Trophoblast cell (in vitro differentiated cells and primary cell): ENCODE results near the gene COL25A1.

Experiments
- DNase-seq, 2 donors: peaks; one replicate each; pipeline ENCODE4 v3.0.0-alpha.2; 2016
- H2AFZ ChIP-seq: 2 replicates; pipeline ENCODE4 v1.6.1; 2013; ENCODE audit warnings: low read length, moderate library complexity, mild to moderate bottlenecking; ENCODE audit not compliant: insufficient read depth, poor library complexity
- H2AK5ac ChIP-seq: 2 replicates; pipeline ENCODE4 v1.6.1; 2013; ENCODE audit warnings: mild to moderate bottlenecking, low read length
- H2BK120ac ChIP-seq: 2 replicates; pipeline ENCODE4 v1.6.1; 2013; ENCODE audit warnings: low read length, mild to moderate bottlenecking, moderate library complexity; ENCODE audit not compliant: insufficient read depth, poor library complexity
- H2BK12ac ChIP-seq: 2 replicates; pipeline ENCODE4 v1.6.1; 2013; ENCODE audit warnings: mild to moderate bottlenecking, low read length, moderate library complexity
- H2BK5ac ChIP-seq: 2 replicates; pipeline ENCODE4 v1.6.1; 2013; ENCODE audit warnings: low read length, low read depth, moderate library complexity, mild to moderate bottlenecking; ENCODE audit not compliant: poor library complexity
- H3K14ac ChIP-seq: 2 replicates; pipeline ENCODE4 v1.6.1; 2013; ENCODE audit warnings: mild to moderate bottlenecking, low read length
- H3K18ac ChIP-seq: 2 replicates; pipeline ENCODE4 v1.6.1; 2013; ENCODE audit warnings: mild to moderate bottlenecking, low read length
- H3K23ac ChIP-seq: 2 replicates; pipeline ENCODE4 v1.6.1; 2013; ENCODE audit warnings: low read length
- H3K27ac ChIP-seq: 2 replicates; pipeline ENCODE4 v1.5.1; 2013; ENCODE audit warnings: low read depth, mild to moderate bottlenecking, inconsistent platforms, low read length, moderate library complexity
- H3K27me3 ChIP-seq: 2 replicates; pipeline ENCODE4 v1.6.1; 2013; ENCODE audit warnings: inconsistent platforms, mild to moderate bottlenecking, low read length, moderate library complexity; ENCODE audit not compliant: insufficient read depth
- H3K36me3 ChIP-seq, 2 experiments: 1 replicate in 1 of 2; 2 replicates in 1 of 2; pipeline ENCODE4 v1.6.1; 2013; ENCODE audit warnings: low read length in 2 of 2, mild to moderate bottlenecking in 2 of 2, moderate library complexity in 1 of 2; ENCODE audit not compliant: insufficient read depth in 2 of 2, control insufficient read depth in 1 of 2
- H3K4ac ChIP-seq: 2 replicates; pipeline ENCODE4 v1.6.1; 2013; ENCODE audit warnings: low read depth, mild to moderate bottlenecking, low read length, moderate library complexity
- H3K4me1 ChIP-seq, 2 experiments: 1 replicate in 1 of 2; 2 replicates in 1 of 2; pipeline ENCODE4 v1.6.1; 2013; ENCODE audit warnings: low read length in 2 of 2, mild to moderate bottlenecking in 2 of 2, moderate library complexity in 1 of 2; ENCODE audit not compliant: insufficient read depth in 2 of 2, control insufficient read depth in 1 of 2
- H3K4me2 ChIP-seq: 2 replicates; pipeline ENCODE4 v1.6.1; 2013; ENCODE audit warnings: inconsistent platforms, mild to moderate bottlenecking, low read length, moderate library complexity
- H3K4me3 ChIP-seq: 2 replicates; pipeline ENCODE4 v1.5.1; 2013; ENCODE audit warnings: mild to moderate bottlenecking, low read depth, low read length, inconsistent platforms
- H3K79me1 ChIP-seq: one replicate; pipeline ENCODE4 v1.6.1; 2013; ENCODE audit warnings: low read length
- H3K79me2 ChIP-seq: 2 replicates; pipeline ENCODE4 v1.6.1; 2013; ENCODE audit warnings: low read length, mild to moderate bottlenecking; ENCODE audit not compliant: control insufficient read depth, insufficient read depth, poor library complexity
- H3K9ac ChIP-seq: 2 replicates; pipeline ENCODE4 v1.6.1; 2013; ENCODE audit warnings: mild to moderate bottlenecking, low read length
- H3K9me3 ChIP-seq: 2 replicates; pipeline ENCODE4 v1.6.1; 2013; ENCODE audit warnings: low read depth, mild to moderate bottlenecking, control low read depth, inconsistent platforms, low read length; ENCODE audit not compliant: insufficient read depth
- H4K12ac ChIP-seq: 2 replicates; pipeline ENCODE4 v1.6.1; 2013; ENCODE audit warnings: low read depth, mild to moderate bottlenecking, low read length, moderate library complexity
- H4K8ac ChIP-seq: 2 replicates; pipeline ENCODE4 v1.6.1; 2013; ENCODE audit warnings: low read depth, mild to moderate bottlenecking, low read length, moderate library complexity
- H4K91ac ChIP-seq: one replicate; pipeline ENCODE4 v1.6.1; 2013; ENCODE audit warnings: low read depth, mild to moderate bottlenecking, low read length, moderate library complexity
- WGBS: extraction: QIAGEN DNeasy Blood & Tissue Kit; methylation state at CpG from one replicate; pipeline ENCODE4 v1.1.7; 2013; ENCODE audit warnings: missing lambda C conversion rate; ENCODE audit not compliant: insufficient read length, insufficient coverage; ENCODE audit errors: extremely low coverage; 5-methylcytosine and 5-hydroxymethylcytosine counted together

The COL25A1 gene

GRCh38 chr4:108850219-108850649, 452.2 kb downstream of the COL25A1 start:
- Histone ChIP-seq H3K4me2 (no peak overlapping the region), H3K9ac (no peak overlapping the region), H4K91ac (no peak overlapping the region), H3K4me1 (no peaks in the 10 kb centered on the region), H4K12ac (no peak overlapping the region), H3K14ac (no peak overlapping the region), H3K18ac (no peak overlapping the region), H2BK5ac (no peak overlapping the region), H3K4me3 (no peak overlapping the region), H3K27ac (no peak overlapping the region), H2AK5ac (no peak overlapping the region), H3K4ac (no peak overlapping the region), H3K79me2 (no peaks in the 10 kb centered on the region), H2AFZ (no peak overlapping the region), H3K23ac (no peak overlapping the region), H3K36me3 (no peaks in the 10 kb centered on the region), H2BK120ac (no peak overlapping the region), H2BK12ac (no peak overlapping the region), H3K79me1 (no peaks in the 10 kb centered on the region), H3K27me3 (no peaks in the 10 kb centered on the region), H4K8ac (no peak overlapping the region), H3K9me3 (no peaks in the 10 kb centered on the region)
- no peak for DNase-seq
- WGBS, result no CpG with 5 or more reads among the region's 1 CpG

- no peak overlapping the region for H3K4ac ChIP-seq
- no peak overlapping the region for H2BK12ac ChIP-seq
- no peak overlapping the region for H2BK5ac ChIP-seq
- no peak overlapping the region for H3K14ac ChIP-seq
- no peaks in the 10 kb centered on the region for H3K4me1 ChIP-seq
- H4K8ac ChIP-seq, result no peak overlapping the region
- H4K12ac ChIP-seq, result no peak overlapping the region
- H3K79me1 ChIP-seq, result no peaks in the 10 kb centered on the region
- no peak overlapping the region for H3K18ac ChIP-seq
- no peaks in the 10 kb centered on the region for H3K9me3 ChIP-seq
- H3K4me3 ChIP-seq, result no peak overlapping the region
- no peak overlapping the region for H3K27ac ChIP-seq
- no peak overlapping the region for H2AFZ ChIP-seq
- H3K4me2 ChIP-seq, result no peak overlapping the region
- H2BK120ac ChIP-seq, result no peak overlapping the region
- no peak overlapping the region for H3K23ac ChIP-seq
- no CpG with 5 or more reads among the region's 3 CpGs for WGBS
- H3K9ac ChIP-seq, result no peak overlapping the region
- no peak overlapping the region for H4K91ac ChIP-seq
- no peaks in the 10 kb centered on the region for H3K27me3 ChIP-seq
- H3K79me2 ChIP-seq, result no peaks in the 10 kb centered on the region
- H2AK5ac ChIP-seq, result no peak overlapping the region
- no peak for DNase-seq
- no peaks in the 10 kb centered on the region for H3K36me3 ChIP-seq
These were observed 452.8 kb downstream of the COL25A1 start for GRCh38 chr4:108849611-108850168.

GRCh38 chr4:108846568-108846967, 455.9 kb downstream of the COL25A1 start:
- Histone ChIP-seq H4K8ac (no peak overlapping the region), H2AK5ac (no peak overlapping the region), H3K27ac (no peak overlapping the region), H3K9ac (no peak overlapping the region), H3K36me3 (no peaks in the 10 kb centered on the region), H4K12ac (no peak overlapping the region), H4K91ac (no peak overlapping the region), H2BK120ac (no peak overlapping the region), H3K27me3 (no peaks in the 10 kb centered on the region), H2BK12ac (no peak overlapping the region), H3K18ac (no peak overlapping the region), H3K79me1 (no peaks in the 10 kb centered on the region), H3K9me3 (no peaks in the 10 kb centered on the region), H3K4me2 (no peak overlapping the region), H3K4me3 (no peak overlapping the region), H3K23ac (no peak overlapping the region), H3K4me1 (no peaks in the 10 kb centered on the region), H3K79me2 (no peaks in the 10 kb centered on the region), H2AFZ (no peak overlapping the region), H2BK5ac (no peak overlapping the region), H3K14ac (no peak overlapping the region), H3K4ac (no peak overlapping the region)
- WGBS, result no CpG with 5 or more reads among the region's 2 CpGs
- DNase-seq, result no peak

GRCh38 chr4:108840426-108840975, 462.0 kb downstream of the COL25A1 start:
- no peak overlapping the region for H3K4me2 ChIP-seq
- H4K12ac ChIP-seq, result no peak overlapping the region
- H3K4me1 ChIP-seq, result no peaks in the 10 kb centered on the region
- H3K36me3 ChIP-seq, result no peaks in the 10 kb centered on the region
- no peak overlapping the region for H2BK12ac ChIP-seq
- no peaks in the 10 kb centered on the region for H3K27me3 ChIP-seq
- H4K91ac ChIP-seq, result no peak overlapping the region
- no peaks in the 10 kb centered on the region for H3K79me2 ChIP-seq
- no peaks in the 10 kb centered on the region for H3K9me3 ChIP-seq
- H3K14ac ChIP-seq, result no peak overlapping the region
- no peak overlapping the region for H2AK5ac ChIP-seq
- H3K4me3 ChIP-seq, result no peak overlapping the region
- H3K27ac ChIP-seq, result no peak overlapping the region
- H3K18ac ChIP-seq, result no peak overlapping the region
- no peak for DNase-seq
- no peak overlapping the region for H3K4ac ChIP-seq
- H2AFZ ChIP-seq, result no peak overlapping the region
- no peak overlapping the region for H4K8ac ChIP-seq
- no peaks in the 10 kb centered on the region for H3K79me1 ChIP-seq
- H2BK120ac ChIP-seq, result no peak overlapping the region
- no peak overlapping the region for H3K23ac ChIP-seq
- no peak overlapping the region for H2BK5ac ChIP-seq
- H3K9ac ChIP-seq, result no peak overlapping the region
